ENCODE measurements around the gene RAB3B.
"Not testable (repeated sequence)": the region's sequence is repeated elsewhere in the genome, so short reads cannot be mapped to it uniquely, and the experiment has no call there.

Gene RAB3B

GRCh38 chr1:51988254-51988653 lies 2.2 kb downstream of the RAB3B start:
- DNase-seq: no peak

GRCh38 chr1:51986718-51987117 lies 3.8 kb downstream of the RAB3B start:
- DNase-seq: no peak

DNA sequence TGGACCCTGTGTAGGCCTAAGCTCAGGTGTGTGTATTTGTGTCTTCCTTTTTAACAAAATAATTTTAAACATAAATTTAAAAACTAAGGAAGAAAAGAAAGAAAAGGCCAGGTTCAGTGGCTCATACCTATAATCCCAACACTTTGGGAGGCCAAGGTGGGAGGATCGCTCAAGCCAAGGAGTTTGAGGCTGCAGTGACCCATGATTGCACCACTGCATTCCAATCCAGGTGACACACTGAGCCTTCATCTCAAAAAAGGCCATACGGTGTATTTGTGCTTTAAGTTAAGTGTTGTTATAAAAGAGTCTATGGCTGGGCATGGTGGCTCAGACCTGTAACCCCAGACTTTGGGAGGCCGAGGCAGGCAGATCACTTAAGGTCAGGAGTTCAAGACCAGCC lies 8.3 kb downstream of the RAB3B start:
- no peak for DNase-seq

GRCh38 chr1:51981555-51981954 lies 8.9 kb downstream of the RAB3B start:
- no peak for DNase-seq

DNA sequence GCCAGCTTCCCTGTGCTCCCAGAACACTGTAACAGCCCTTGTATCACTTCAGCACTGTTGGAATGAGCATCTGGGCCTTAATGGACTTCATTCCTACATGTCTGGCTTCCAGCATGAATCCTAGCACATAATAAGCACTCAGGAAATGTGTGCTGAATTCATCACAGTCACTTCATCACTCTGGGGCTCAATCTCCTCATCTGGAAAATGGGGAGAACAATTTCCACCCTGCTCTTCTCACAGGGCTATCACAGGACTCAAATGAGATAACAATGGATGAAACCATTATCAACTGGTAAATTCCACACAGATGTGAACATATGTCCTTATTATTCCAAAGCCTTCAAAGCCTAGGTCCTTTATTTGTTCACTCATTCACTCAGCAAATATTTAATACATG lies 12.4 kb downstream of the RAB3B start:
- no peak for DNase-seq

DNA sequence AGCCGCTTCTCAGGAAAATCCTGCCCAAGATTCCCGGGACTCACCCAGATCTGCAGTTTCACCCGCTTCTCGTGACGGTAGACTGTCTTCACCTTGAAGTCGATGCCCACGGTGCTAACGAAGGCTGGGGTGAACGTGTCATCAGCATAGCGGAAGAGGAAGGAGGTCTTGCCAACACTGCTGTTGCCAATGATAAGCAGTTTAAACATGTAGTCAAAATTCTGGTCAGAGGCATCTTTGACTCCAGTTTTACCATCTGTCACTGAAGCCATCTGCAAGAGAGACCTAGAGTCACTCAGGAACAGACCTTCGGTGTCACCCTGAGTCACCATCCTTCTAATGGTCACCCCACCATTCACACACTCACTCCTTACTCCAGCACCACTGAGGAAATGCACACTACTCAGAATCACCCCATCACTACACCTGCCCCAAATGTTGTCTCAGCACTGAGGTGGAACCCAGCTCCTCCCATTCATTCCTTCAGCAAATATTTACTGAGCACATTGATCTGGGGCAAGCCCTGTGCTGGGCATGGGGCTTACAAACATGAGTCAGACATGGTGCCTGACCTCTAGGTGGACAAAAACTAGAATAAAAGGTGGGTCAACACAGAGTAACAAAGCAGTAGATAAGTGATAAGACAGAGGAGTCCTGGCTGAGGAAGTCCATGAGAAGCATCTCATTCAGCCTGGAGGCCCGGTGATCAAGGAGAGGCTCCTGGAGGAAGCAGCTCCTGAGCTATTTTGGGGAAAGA lies 13.5 kb downstream of the RAB3B start:
- DNase-seq: no peak

DNA sequence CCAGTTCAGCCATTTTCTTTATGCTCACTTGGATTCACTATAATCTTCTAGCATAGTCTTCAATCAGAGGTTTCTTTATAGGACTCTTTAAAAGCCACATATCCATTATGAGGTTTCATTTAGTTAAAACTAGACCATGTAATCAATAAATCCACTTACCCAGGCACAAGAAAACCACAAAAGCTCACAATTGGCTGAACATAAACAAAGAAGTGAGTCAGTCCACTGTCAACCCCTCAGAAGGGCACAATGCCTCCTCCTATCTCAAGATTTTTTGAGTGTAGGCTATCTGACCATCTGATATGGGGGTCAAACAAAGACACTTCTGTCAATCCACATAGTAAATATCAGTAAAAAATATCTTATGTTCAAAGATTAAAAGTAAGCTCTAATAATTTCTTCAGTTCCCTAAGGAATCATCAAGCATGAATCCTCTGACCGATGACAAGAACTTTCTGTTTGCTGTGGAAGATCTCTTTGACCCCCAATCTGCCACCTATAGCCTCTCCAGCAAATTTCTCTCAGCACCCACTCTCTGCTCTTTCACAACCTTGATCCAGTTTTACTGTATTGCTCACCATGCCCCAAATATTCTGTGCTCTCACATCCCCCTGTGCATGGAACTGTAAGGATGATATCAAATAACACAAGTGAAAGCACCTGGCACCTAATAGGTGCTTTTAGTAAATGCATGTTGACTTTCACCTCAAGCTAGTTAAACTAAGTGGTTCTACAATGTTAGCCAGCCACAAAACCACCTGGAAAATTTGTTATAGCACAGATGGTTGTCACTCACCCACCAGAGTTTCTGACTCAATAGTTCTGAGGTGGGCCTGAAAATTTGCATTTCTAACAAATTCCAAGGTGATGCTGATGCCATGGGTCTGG lies 16.7 kb downstream of the RAB3B start:
- DNase-seq: no peak

DNA sequence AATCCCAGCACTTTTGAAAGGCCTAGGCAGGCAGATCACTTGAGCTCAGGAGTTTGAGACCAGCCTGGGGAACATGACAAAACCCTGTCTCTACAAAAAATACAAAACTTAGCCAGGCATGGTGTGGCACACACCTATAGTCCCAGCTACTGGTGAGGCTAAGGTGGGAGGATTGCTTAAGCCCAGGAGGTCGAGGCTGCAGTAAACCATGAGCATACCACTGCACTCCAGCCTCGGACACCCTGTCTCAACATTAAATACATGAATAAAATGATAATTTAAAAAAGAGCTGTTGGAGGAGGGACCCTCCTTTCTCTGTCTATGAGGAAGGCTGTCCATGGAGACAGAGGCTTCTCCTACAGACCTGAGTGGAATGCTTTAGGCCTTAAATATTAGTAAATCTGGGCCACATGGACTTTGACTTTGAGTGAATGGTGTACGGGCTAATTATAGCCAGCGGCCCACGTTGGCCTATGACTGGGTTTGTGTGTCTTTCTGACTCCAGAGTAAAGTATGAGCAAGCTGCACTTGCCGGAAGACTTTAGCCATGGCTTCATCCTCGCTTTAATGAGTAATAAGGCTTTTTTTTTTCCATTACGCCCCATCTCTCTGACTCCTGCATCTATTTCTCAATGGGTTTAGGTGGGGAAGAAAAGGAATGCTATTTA lies 21.3 kb downstream of the RAB3B start:
- no peak for DNase-seq

DNA sequence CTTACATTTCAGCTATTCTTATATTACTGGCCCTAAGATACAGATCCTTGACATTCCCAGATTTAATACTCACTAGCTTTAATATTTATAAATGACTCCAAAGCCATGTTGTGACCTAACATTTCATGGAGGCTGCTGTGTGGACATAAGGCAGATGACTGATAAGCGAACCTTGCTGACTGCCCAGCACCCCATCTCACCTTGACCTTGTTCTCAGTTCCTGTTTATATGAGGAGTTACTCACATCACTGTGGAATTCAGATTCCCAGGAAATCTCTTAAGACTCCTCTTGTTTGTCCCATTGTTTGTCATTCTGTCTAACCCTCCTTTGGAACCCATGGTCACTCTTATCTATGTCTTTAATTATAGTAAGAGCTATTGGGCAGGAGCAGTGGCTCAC lies 21.9 kb downstream of the RAB3B start:
- DNase-seq: no peak

- DNase-seq: not testable (repeated sequence)
Observed at GRCh38 chr1:51967213-51967791, 23.2 kb downstream of the RAB3B start.

DNA sequence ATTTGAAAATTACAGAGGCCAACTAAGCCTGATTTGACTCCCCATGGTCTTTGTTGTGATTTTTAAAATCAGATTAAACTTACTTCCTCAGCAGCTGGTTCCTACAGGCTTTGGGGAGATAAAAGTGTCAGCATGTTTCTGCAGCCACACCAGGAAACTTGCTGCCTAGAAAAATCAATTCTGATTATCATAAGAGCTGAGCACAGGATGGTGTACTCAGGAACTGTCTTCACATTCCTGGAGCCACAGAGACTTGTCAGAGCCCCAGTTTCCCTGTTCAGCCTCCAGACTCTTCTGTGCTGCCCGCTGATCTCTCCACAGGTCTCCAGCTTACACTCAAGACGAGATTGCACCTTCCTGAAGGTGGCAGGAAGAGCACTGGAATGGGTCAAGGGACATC lies 23.9 kb downstream of the RAB3B start:
- no peak for DNase-seq

GRCh38 chr1:51964309-51964696 lies 26.2 kb downstream of the RAB3B start:
- no peak for DNase-seq

- DNase-seq: no peak
Observed at GRCh38 chr1:51963592-51964308, 26.8 kb downstream of the RAB3B start.

GRCh38 chr1:51962486-51963356 lies 27.8 kb downstream of the RAB3B start:
- DNase-seq: no peak

DNA sequence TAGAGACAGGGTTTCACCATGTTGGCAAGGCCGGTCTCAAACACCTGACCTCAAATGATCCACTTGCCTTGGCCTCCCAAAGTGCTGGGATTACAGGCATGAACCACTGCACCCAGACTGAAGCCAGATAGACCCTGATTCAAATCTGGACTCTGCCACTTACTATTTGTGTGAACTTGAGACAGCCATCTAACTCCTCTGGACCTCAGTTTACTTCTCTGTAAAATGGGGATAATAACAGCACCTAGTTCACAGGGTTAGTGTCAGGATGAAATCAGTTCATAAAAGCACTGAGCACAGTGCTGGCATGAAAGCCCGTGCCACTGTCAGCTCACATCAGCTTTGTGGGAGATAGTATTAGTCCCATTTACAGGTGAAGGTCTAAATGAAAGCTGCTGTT lies 28.5 kb downstream of the RAB3B start:
- no peak for DNase-seq

- no peak for DNase-seq
Observed at GRCh38 chr1:51961231-51961630, 29.3 kb downstream of the RAB3B start.

DNA sequence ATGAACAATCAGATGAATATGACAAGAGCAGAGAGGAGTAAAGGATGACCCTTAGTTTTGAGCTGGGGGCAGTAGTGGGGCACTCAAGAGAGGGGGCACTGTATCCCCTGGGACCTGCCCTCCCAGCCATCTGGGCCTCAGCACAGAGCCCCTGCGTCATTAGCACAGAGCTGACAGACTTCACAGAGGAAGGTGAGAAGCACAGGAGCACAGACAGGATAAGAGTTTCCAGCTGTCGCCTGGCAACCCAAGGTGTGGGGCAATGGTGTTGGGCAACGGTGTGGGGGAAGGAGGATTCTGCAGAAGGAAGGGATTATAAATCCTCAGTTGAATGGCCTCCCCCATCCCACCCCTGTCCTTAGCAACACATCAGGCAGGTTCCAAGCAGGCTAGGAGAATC lies 30.2 kb downstream of the RAB3B start:
- no peak for DNase-seq

GRCh38 chr1:51958824-51959223 lies 31.7 kb downstream of the RAB3B start:
- no peak for DNase-seq

DNA sequence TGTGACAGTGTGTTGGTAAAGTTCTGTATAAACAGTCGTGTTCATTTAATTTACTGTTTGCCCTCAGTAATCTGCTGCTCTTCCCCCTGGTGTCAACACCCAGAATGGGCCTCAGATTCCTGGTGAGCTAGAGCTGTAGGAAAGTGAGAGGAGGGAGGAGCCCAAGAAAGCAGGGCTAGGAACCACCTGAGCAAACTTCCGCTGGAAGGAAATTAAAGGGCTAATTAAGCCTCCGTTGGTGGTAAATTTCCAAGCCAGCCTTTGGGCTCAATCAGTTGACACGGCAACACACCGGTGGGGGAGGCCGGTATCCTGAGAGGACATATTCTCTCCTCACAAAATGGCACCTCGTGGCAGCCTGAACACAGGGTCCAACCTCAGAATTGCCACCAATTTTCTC lies 32.9 kb downstream of the RAB3B start:
- DNase-seq: no peak

DNA sequence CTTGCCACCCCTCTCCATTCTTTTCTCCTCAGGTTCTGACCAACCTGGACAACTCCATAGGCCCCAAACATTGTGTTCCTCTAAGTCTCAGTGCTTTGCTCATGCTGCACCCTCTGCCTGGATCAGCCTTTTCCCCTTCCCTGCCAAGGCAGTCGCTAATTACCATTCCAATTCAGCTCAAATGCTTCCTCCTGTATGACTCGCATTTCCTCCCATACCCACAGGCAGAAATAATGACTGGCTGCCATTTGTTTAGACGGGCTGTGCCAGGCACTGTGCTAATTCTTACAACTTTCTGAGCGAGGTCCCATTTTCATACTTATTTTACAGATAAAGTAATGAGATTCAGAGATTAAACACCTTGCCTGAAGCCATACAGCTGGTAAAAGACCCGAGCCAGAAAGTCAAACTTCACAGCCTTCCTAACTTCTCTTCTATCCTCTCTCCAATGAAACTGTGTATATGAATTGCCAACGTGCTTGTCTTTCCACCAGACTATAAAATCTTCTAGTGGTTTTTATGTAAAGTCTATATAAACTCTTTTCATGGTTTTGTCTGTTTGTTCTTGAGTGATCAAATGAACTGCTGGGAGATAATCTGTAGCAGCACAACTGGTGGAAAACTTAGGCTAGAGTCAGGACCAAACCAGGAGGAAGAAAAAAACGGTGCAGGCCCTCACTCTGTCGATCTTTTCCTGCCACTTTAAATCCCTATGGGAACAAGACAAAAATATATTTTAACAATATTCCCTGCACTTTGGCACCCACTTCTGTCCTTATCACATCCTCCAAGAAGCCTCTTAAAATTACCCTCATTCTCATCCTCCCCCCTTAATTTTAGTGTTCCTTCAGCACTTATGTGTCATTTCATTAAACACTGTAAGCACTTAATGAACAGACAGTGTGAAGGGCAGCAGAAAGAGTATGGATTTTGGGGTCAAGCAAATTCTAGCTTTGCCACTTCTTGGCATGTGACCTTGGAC lies 33.7 kb downstream of the RAB3B start:
- DNase-seq: no peak

Measured in CD4-positive, alpha-beta T cell treated with Interferon alpha-2 for 1 hour (primary cell).